ENCODE data around the gene CREB3L4. TPM values are rescaled to one million over a fixed set of nuclear protein-coding genes. Genes with fewer than 3 reads are reported as not detected.

CREB3L4 gene
- polyA plus RNA-seq, 1 experiment = 8.7 TPM

DNA sequence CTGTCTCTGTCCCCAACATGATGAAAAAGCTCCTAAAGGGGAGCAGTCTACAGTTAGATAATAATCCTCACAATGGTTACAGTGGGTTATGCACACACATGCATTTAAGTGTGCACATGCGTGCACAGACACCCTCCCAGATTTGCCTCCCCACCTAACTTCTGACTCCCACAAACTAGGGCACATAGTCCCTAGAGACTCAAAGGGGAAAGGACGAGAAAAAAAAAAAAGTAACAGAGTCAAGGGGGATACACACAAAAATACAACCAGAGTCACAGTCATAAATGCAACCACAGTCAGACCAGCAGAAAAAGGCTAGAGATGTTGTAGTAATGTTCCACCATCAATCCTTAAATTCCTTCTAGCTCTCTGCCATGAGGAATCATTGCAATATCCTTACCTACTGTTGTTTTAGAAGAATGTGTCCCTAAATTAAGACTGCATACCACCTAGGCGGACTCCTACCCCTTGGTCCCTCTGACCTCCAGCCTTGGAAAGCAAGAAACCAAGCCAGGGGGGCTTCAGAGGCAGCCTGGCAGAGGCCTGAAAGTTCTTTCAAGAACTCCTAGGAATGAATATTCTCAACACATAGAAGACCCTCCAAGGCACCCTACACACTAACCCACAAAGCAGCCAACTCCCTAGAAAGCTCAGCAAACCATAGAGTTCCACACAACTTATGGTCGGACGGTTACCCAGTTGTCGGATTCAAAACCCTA is 10.5 kb upstream of the CREB3L4 start:
- Histone ChIP-seq H3K36me3 (ENCODE audit: control insufficient read depth, insufficient read depth, low read length) (peaks cover 24% of the 10 kb centered on the region), H3K27me3 (ENCODE audit: control insufficient read depth, insufficient read depth, low read length) (no peaks in the 10 kb centered on the region), H3K4me3 (ENCODE audit: low read depth, low read length) (peak overlapping the region; percentile 96)
- TF ChIP-seq, protein P1, sequence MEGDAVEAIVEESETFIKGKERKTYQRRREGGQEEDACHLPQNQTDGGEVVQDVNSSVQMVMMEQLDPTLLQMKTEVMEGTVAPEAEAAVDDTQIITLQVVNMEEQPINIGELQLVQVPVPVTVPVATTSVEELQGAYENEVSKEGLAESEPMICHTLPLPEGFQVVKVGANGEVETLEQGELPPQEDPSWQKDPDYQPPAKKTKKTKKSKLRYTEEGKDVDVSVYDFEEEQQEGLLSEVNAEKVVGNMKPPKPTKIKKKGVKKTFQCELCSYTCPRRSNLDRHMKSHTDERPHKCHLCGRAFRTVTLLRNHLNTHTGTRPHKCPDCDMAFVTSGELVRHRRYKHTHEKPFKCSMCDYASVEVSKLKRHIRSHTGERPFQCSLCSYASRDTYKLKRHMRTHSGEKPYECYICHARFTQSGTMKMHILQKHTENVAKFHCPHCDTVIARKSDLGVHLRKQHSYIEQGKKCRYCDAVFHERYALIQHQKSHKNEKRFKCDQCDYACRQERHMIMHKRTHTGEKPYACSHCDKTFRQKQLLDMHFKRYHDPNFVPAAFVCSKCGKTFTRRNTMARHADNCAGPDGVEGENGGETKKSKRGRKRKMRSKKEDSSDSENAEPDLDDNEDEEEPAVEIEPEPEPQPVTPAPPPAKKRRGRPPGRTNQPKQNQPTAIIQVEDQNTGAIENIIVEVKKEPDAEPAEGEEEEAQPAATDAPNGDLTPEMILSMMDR (IDR thresholded peaks at IDR 0.05; ENCODE audit: insufficient read depth, low read depth, low read length) = no peak
- CTCF ChIA-PET = interaction anchor here (1.6 to 2.5 kb wide), 2 partner anchors 11 to 160 kb away, joined by 4 to 13 read pairs; partner anchors contain the start of gene DENND4B
- no peak for DNase-seq (ENCODE audit: low read depth)
- POLR2A ChIA-PET = no interaction called here

DNA sequence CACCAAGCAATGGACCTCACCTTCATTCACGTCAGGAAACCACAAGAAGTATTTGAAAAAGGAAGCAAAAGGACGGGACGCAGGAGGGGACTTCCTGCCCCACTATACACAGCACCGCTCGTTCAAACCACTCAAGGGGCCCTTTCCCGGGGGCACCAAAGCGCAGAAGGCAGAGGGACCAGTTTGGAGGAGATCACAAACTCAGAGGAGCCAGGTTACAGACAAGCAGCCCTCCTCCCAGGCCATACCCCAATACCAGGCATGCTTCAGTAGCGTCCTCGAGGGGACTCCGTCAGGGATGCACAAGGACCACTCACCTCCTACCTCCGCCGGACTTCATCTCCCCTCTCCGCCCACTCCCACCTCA is 10.0 kb upstream of the CREB3L4 start:
- ChIA-PET CTCF (interaction anchor here (2.5 kb wide), 1 partner anchor 11 kb away, joined by 13 read pairs; the partner anchor contains the start of gene DENND4B), POLR2A (no interaction called here)
- Histone ChIP-seq H3K36me3 (ENCODE audit: control insufficient read depth, insufficient read depth, low read length) (peaks cover 21% of the 10 kb centered on the region), H3K4me3 (ENCODE audit: low read depth, low read length) (peak overlapping the region; percentile 96), H3K27me3 (ENCODE audit: control insufficient read depth, insufficient read depth, low read length) (no peaks in the 10 kb centered on the region)
- TF ChIP-seq, protein P1 (IDR thresholded peaks at IDR 0.05; ENCODE audit: insufficient read depth, low read depth, low read length) = no peak
- no peak for DNase-seq (ENCODE audit: low read depth)

DNA sequence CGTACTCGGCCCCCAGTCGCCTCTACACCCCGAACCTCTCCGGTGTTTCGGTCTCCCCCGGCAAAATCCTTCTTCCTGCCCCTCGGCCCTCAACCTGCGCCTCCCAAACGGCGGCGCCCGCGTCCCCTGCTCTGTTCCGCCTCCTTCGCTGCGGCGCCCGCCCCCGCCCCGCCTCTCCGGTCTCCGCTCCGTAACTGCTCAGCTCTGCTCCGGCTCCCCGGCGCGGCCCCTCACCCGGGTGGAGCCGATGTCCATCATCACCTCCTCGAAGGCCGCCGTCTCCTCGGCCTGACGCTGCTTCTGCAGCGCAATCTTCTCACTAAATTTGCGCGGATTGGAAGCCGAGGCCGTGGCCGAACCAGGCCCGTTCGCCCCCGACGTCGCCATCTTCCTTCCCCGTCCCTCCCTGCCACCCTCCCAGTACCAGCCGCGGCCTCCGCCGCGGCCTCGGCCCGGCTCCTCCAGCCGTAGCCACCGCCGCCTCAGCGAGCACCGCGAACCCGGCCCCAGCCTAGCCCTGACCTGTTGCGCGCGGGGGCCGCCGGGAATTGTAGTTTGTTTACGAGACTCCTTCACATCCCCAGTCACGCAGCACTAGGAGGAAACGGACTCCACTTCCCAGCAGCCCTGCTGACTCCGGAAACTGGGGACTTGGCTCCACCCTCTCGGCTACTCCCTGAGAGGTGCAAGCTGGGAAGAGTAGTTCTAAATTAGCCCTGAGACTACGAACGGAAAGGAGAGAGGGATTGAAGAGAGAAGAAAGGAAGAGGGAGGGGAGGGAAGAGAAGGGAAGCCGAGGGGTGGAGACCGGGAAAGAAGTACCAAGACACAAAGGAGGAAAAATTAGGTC is 9.4 kb upstream of the CREB3L4 start, which contains the start of gene CRTC2:
TSS of gene CRTC2 (minus strand) at position 502 of the 850 bp plus-strand sequence. CDS start at position 387, 115 bp downstream.
- CTCF ChIA-PET = interaction anchor here (1.9 to 2.5 kb wide), 2 partner anchors 12 kb away, joined by 7 to 13 read pairs; partner anchors contain the start of gene DENND4B
- H3K27me3 ChIP-seq (ENCODE audit: control insufficient read depth, insufficient read depth, low read length) = no peaks in the 10 kb centered on the region
- peaks cover 19% of the 10 kb centered on the region for H3K36me3 ChIP-seq (ENCODE audit: control insufficient read depth, insufficient read depth, low read length)
- H3K4me3 ChIP-seq (ENCODE audit: low read depth, low read length) = peak within 1 kb of the TSS; percentile 96
- POLR2A ChIA-PET = interaction anchor here (0.7 kb wide), 1 partner anchor 182 kb away, joined by 21 read pairs; no protein-coding TSS in a partner anchor
- DNase-seq (ENCODE audit: low read depth) = peak; percentile 95
- TF ChIP-seq, protein P1 (IDR thresholded peaks at IDR 0.05; ENCODE audit: insufficient read depth, low read depth, low read length) = 0 out of 2 replicates have a peak, but pooled peaks have one; percentile 7

DNA sequence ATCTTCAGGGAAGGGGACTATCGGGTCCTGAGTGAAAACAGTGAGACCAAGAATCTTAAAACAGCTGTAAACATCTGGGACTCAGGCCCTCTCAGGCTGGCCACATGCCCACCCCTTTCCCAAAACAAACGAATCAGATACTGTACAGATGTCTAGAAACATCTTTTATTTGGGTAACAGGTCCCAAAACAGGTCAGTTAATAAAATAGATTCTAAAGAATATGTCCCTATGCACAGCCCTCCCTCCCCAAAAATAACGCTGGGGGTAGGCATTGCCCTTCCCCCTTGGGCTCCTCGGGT is 8.8 kb upstream of the CREB3L4 start:
- peaks cover 16% of the 10 kb centered on the region for H3K36me3 ChIP-seq (ENCODE audit: control insufficient read depth, insufficient read depth, low read length)
- ChIA-PET CTCF (interaction anchor here (1.9 kb wide), 1 partner anchor 13 kb away, joined by 7 read pairs; the partner anchor contains the start of gene DENND4B), POLR2A (no interaction called here)
- TF ChIP-seq, protein P1 (IDR thresholded peaks at IDR 0.05; ENCODE audit: insufficient read depth, low read depth, low read length) = no peak
- no peaks in the 10 kb centered on the region for H3K27me3 ChIP-seq (ENCODE audit: control insufficient read depth, insufficient read depth, low read length)
- no peak overlapping the region; the same call in 1 of the 2 replicates for H3K4me3 ChIP-seq (ENCODE audit: low read depth, low read length)
- no peak for DNase-seq (ENCODE audit: low read depth)

DNA sequence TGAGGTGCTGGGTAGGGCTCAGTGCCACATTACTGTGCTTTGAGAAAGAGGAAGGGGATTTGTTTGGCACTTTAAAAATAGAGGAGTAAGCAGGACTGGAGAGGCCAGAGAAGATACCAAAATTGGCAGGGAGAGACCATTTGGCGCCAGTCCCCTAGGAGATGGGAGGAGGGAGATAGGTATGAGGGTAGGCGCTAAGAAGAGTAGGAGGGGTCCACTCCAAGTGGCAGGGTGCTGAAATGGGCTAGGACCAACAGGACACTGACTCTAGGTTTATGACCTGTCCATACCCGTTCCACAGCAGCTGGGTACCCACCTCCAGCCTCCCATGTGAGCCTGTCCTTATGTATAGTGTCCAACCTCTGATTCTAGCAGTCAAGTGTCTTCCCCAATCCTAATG is 8.2 kb upstream of the CREB3L4 start:
- CTCF ChIA-PET = interaction anchor here (1.9 kb wide), 2 partner anchors 13 to 163 kb away, joined by 4 to 7 read pairs; partner anchors contain the start of gene DENND4B
- TF ChIP-seq, protein P1 (IDR thresholded peaks at IDR 0.05; ENCODE audit: insufficient read depth, low read depth, low read length) = no peak
- Histone ChIP-seq H3K4me3 (ENCODE audit: low read depth, low read length) (no peak overlapping the region), H3K36me3 (ENCODE audit: control insufficient read depth, insufficient read depth, low read length) (peaks cover 15% of the 10 kb centered on the region), H3K27me3 (ENCODE audit: control insufficient read depth, insufficient read depth, low read length) (no peaks in the 10 kb centered on the region)
- POLR2A ChIA-PET = no interaction called here
- no peak for DNase-seq (ENCODE audit: low read depth)
